CD4-positive, alpha-beta T cell (primary cell): Measurements from ENCODE around the gene KCNQ1. TPM values are rescaled to one million over a fixed set of nuclear protein-coding genes. Genes with fewer than 3 reads are reported as not detected.

Source experiments
- ATAC-seq: fragments of 200-7000 bp; cut with Tn5 transposase; one replicate; pipeline ENCODE4 v1.10.0; 2022; ENCODE audit warnings: mild to moderate bottlenecking; ENCODE audit not compliant: poor library complexity
- CTCF ChIA-PET: fragments of 350-600 bp; sonication (Branson Sonifier 250); formaldehyde crosslinking; loops from one replicate; lab custom pipeline; 2021; ENCODE audit warnings: antibody characterized with exemption, inconsistent platforms; lab: Charles Lee
- POLR2A ChIA-PET: fragments of 350-600 bp; sonication (Branson Sonifier 250); formaldehyde crosslinking; loops from one replicate; lab custom pipeline; 2021; ENCODE audit warnings: antibody characterized with exemption, inconsistent platforms; lab: Charles Lee
- DNase-seq, 14 experiments: peaks; one replicate each; pipeline ENCODE4 v3.0.0-alpha.2; 2013 to 2020; ENCODE audit warnings: mixed read lengths in 2 of 14
- H3K27ac ChIP-seq, 2 donors: one replicate each; pipeline versions ENCODE4 v1.5.1 to v1.7.0; 2013; ENCODE audit warnings: low read length in 2 of 2, low read depth in 1 of 2, mild to moderate bottlenecking in 1 of 2
- H3K27me3 ChIP-seq, 2 experiments: 1 replicate in 1 of 2; 2 replicates in 1 of 2; pipeline versions ENCODE4 v1.6.1 to v1.7.0; 2013; ENCODE audit warnings: low read length in 2 of 2, control low read depth in 1 of 2, mild to moderate bottlenecking in 1 of 2, moderate library complexity in 1 of 2; ENCODE audit not compliant: insufficient read depth in 2 of 2, control insufficient read depth in 1 of 2
- H3K36me3 ChIP-seq: one replicate; pipeline ENCODE4 v1.6.1; 2013; ENCODE audit warnings: low read length, control low read depth; ENCODE audit not compliant: insufficient read depth
- H3K4me1 ChIP-seq: one replicate; pipeline ENCODE4 v1.6.1; 2013; ENCODE audit warnings: low read length, control low read depth; ENCODE audit not compliant: insufficient read depth
- H3K4me3 ChIP-seq: one replicate; pipeline ENCODE4 v1.5.1; 2013; ENCODE audit warnings: mild to moderate bottlenecking, low read length, moderate library complexity
- H3K9me3 ChIP-seq, 2 experiments: 1 replicate in 1 of 2; 2 replicates in 1 of 2; pipeline versions ENCODE4 v1.6.1 to v1.7.0; 2013; ENCODE audit warnings: low read length in 2 of 2, mild to moderate bottlenecking in 2 of 2, control low read depth in 1 of 2, moderate library complexity in 1 of 2; ENCODE audit not compliant: control insufficient read depth in 1 of 2, insufficient read depth in 1 of 2
- H3K27ac Mint-ChIP-seq: one replicate; pipeline ENCODE4 v1.8.0; 2020; ENCODE audit warnings: mixed read lengths
- H3K27me3 Mint-ChIP-seq: one replicate; pipeline ENCODE4 v1.8.0; 2021; ENCODE audit warnings: mixed read lengths
- H3K36me3 Mint-ChIP-seq: one replicate; pipeline ENCODE4 v1.8.0; 2021; ENCODE audit warnings: low read depth, mixed read lengths
- H3K4me1 Mint-ChIP-seq: one replicate; pipeline ENCODE4 v1.8.0; 2021; ENCODE audit warnings: low read depth, mixed read lengths
- H3K4me3 Mint-ChIP-seq: one replicate; pipeline ENCODE4 v1.8.0; 2020; ENCODE audit warnings: mild to moderate bottlenecking, mixed read lengths
- H3K9me3 Mint-ChIP-seq: one replicate; pipeline ENCODE4 v1.8.0; 2020; ENCODE audit warnings: mixed read lengths
- CTCF ChIP-seq: fragments of 200-600 bp; IDR thresholded peaks from one replicate; pipeline ENCODE4 v1.8.0; 2022; ENCODE audit warnings: antibody characterized with exemption, mild to moderate bottlenecking
- intact Hi-C, 2 experiments: fragments of 100-400 bp; cut with DNase I in 1 of 2; cut with micrococcal nuclease in 1 of 2; formaldehyde crosslinking; loops; one replicate each; pipeline versions ENCODE4 v1.15.1 to v1.9.0; 2023 to 2025; cut with DNase I, micrococcal nuclease
- total RNA-seq, 174 experiments: library from RNA in 2 of 174; stranded (reverse) in 2 of 174; gene quantifications; one replicate each; pipeline ENCODE4 v1.2.3 and lab custom pipeline; 2021 to 2026

KCNQ1 gene
- total RNA-seq, 2 experiments from 2014 or later: 31.3 to 33.1 TPM

- peaks cover 3% of the 10 kb centered on the region for H3K4me1 ChIP-seq
- H3K4me3 Mint-ChIP-seq: no peak overlapping the region
- H3K9me3 ChIP-seq: peaks cover 0 to 2% of the 10 kb centered on the region in 2 experiments
- no peak for ATAC-seq
- no peak overlapping the region for H3K27ac Mint-ChIP-seq
- no peaks in the 10 kb centered on the region for H3K27me3 ChIP-seq
- H3K4me3 ChIP-seq: no peak overlapping the region
- H3K27me3 Mint-ChIP-seq: no peaks in the 10 kb centered on the region
- DNase-seq: no peak
- H3K9me3 Mint-ChIP-seq: no peaks in the 10 kb centered on the region
- ChIA-PET CTCF (interaction anchor here (2.1 kb wide), 1 partner anchor 10 kb away, joined by 7 read pairs; no protein-coding TSS in a partner anchor), POLR2A (no interaction called here)
- TF ChIP-seq CTCF: no peak
- H3K36me3 Mint-ChIP-seq: no peaks in the 10 kb centered on the region
- no peaks in the 10 kb centered on the region for H3K4me1 Mint-ChIP-seq
- no peaks in the 10 kb centered on the region for H3K36me3 ChIP-seq
- no peak overlapping the region for H3K27ac ChIP-seq
- intact Hi-C loops: loop anchor here in 1 of 2 experiments (10.0 kb wide), 1 partner anchor 645 kb away; the partner anchor contains the start of gene CARS1
Observed at GRCh38 chr11:2409611-2410468, 35.0 kb upstream of the KCNQ1 start.

GRCh38 chr11:2410616-2411015 is 34.2 kb upstream of the KCNQ1 start:
- no peak overlapping the region for H3K4me3 Mint-ChIP-seq
- H3K36me3 ChIP-seq: no peaks in the 10 kb centered on the region
- ATAC-seq (no peak), DNase-seq (no peak)
- peaks cover 3% of the 10 kb centered on the region for H3K4me1 ChIP-seq
- ChIA-PET POLR2A (no interaction called here), CTCF (no interaction called here)
- no peak overlapping the region for H3K4me3 ChIP-seq
- H3K9me3 Mint-ChIP-seq: no peaks in the 10 kb centered on the region
- no peak overlapping the region for H3K27ac Mint-ChIP-seq
- no peaks in the 10 kb centered on the region for H3K4me1 Mint-ChIP-seq
- H3K36me3 Mint-ChIP-seq: no peaks in the 10 kb centered on the region
- intact Hi-C loops: no loop called here
- TF ChIP-seq CTCF: no peak
- no peaks in the 10 kb centered on the region for H3K9me3 ChIP-seq
- H3K27ac ChIP-seq: no peak overlapping the region
- H3K27me3 ChIP-seq: no peaks in the 10 kb centered on the region
- H3K27me3 Mint-ChIP-seq: no peaks in the 10 kb centered on the region

GRCh38 chr11:2411446-2412305 is 33.1 kb upstream of the KCNQ1 start:
- POLR2A ChIA-PET: interaction anchor here (1.7 kb wide), 1 partner anchor 11 kb away, joined by 5 read pairs; the partner anchor contains the start of gene TSSC4

More at GRCh38 chr11:2411446-2412305, 33.1 kb upstream of the KCNQ1 start:
- H3K27me3 Mint-ChIP-seq: no peaks in the 10 kb centered on the region
- intact Hi-C loops: no loop called here
- no peaks in the 10 kb centered on the region for H3K36me3 ChIP-seq
- ATAC-seq (no peak), DNase-seq (no peak)
- no peaks in the 10 kb centered on the region for H3K4me1 Mint-ChIP-seq
- peaks cover 3% of the 10 kb centered on the region for H3K4me1 ChIP-seq
- no peaks in the 10 kb centered on the region for H3K36me3 Mint-ChIP-seq
- H3K27me3 ChIP-seq: no peaks in the 10 kb centered on the region
- no peak overlapping the region for H3K27ac Mint-ChIP-seq
- H3K4me3 Mint-ChIP-seq: no peak overlapping the region
- no peak overlapping the region for H3K4me3 ChIP-seq
- H3K9me3 ChIP-seq: no peaks in the 10 kb centered on the region
- CTCF ChIA-PET: no interaction called here
- no peak for TF ChIP-seq CTCF
- H3K27ac ChIP-seq: no peak overlapping the region
- no peaks in the 10 kb centered on the region for H3K9me3 Mint-ChIP-seq
